Smooth muscle cell (in vitro differentiated cells): ENCODE results near the gene GLB1L3. TPM values are rescaled to one million over a fixed set of nuclear protein-coding genes. Genes with fewer than 3 reads are reported as not detected.
"Not testable (repeated sequence)": the region's sequence is repeated elsewhere in the genome, so short reads cannot be mapped to it uniquely, and the experiment has no call there.

Source experiments
- DNase-seq: peaks from one replicate; lab custom pipeline; 2025; ENCODE audit not compliant: unreplicated experiment; lab: John Stamatoyannopoulos, UW
- H2AFZ ChIP-seq: fragments of 200-600 bp; sonication (generic); 2 replicates; pipeline ENCODE4 v1.6.0; 2016; ENCODE audit warnings: antibody characterized with exemption, low read depth, mild to moderate bottlenecking
- H3F3A ChIP-seq: fragments of 200-600 bp; sonication (generic); 2 replicates; pipeline ENCODE4 v1.6.0; 2017; ENCODE audit warnings: antibody characterized with exemption, low read depth
- H3K27ac ChIP-seq: fragments of 200-600 bp; sonication (generic); 2 replicates; pipeline ENCODE4 v1.5.1; 2016; ENCODE audit warnings: low read depth, mild to moderate bottlenecking
- H3K27me3 ChIP-seq: fragments of 200-600 bp; sonication (generic); 2 replicates; pipeline ENCODE4 v1.6.1; 2016; ENCODE audit warnings: low read depth, mild to moderate bottlenecking
- H3K36me3 ChIP-seq: fragments of 200-600 bp; sonication (generic); 2 replicates; pipeline ENCODE4 v1.5.1; 2016; ENCODE audit warnings: low read depth
- H3K4me1 ChIP-seq: fragments of 200-600 bp; sonication (generic); 2 replicates; pipeline ENCODE4 v1.5.1; 2016; ENCODE audit warnings: low read depth
- H3K4me2 ChIP-seq: fragments of 200-600 bp; sonication (generic); 2 replicates; pipeline ENCODE4 v1.6.0; 2016; ENCODE audit warnings: mild to moderate bottlenecking
- H3K4me3 ChIP-seq: fragments of 200-600 bp; sonication (generic); 2 replicates; pipeline ENCODE4 v1.5.1; 2016; ENCODE audit warnings: mild to moderate bottlenecking
- H3K79me2 ChIP-seq: fragments of 200-600 bp; sonication (generic); 2 replicates; pipeline ENCODE4 v1.6.0; 2016; ENCODE audit warnings: low read depth, mild to moderate bottlenecking
- H3K9ac ChIP-seq: fragments of 200-600 bp; sonication (generic); 2 replicates; pipeline ENCODE4 v1.6.0; 2016; ENCODE audit warnings: low read depth
- H3K9me3 ChIP-seq: fragments of 200-600 bp; sonication (generic); replicated peaks from 2 replicates; pipeline ENCODE4 v1.5.1; 2016; ENCODE audit warnings: low read depth
- H4K20me1 ChIP-seq: fragments of 200-600 bp; sonication (generic); 2 replicates; pipeline ENCODE4 v1.6.0; 2016; ENCODE audit warnings: low read depth
- WGBS: methylation state at CpG from one replicate; pipeline ENCODE4 v1.1.7; 2016; ENCODE audit warnings: low lambda C conversion rate; 5-methylcytosine and 5-hydroxymethylcytosine counted together
- polyA plus RNA-seq: library from polyadenylated mRNA; unstranded; fragments of >200 nt; fragmentation: Nextera tagmentation; extraction: Ambion mirVana; gene quantifications from 2 replicates; pipeline ENCODE4 v1.2.1, GENCODE V29; 2016
- total RNA-seq: library from RNA; depleted of rRNA; stranded (reverse); fragments of >200 nt; gene quantifications from 2 replicates; pipeline ENCODE4 v1.2.3, GENCODE V29; 2014
- TF ChIP-seq, protein P1 (sequence below): fragments of 200-600 bp; sonication (generic); IDR thresholded peaks from 2 replicates; pipeline ENCODE4 v1.5.1; 2017; ENCODE audit warnings: borderline replicate concordance, mild to moderate bottlenecking, antibody characterized with exemption; ENCODE audit not compliant: insufficient read depth, poor library complexity, severe bottlenecking

GLB1L3 gene
- total and polyA plus RNA-seq, 2 experiments from 2014 or later: not detected

DNA sequence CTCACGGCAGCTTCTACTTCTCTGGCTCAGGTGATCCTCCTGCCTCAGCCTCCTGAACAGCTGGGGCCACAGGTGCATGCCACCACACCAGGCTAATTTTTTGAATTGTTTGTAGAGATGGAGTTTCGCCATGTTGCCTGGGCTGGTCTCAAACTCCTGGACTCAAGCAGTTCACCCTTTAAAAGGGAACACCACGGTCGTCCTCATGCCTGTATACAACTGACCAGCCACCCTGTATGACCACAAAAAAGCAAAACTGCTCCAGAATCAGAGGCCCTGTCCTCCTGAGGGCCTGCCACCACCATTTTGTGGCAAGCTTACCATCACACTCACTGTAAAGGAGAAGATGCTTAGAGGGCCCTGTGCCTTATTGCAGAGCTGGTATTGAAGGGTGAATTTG is 2.2 kb downstream of the GLB1L3 start:
- Histone ChIP-seq H4K20me1 (no peaks in the 10 kb centered on the region), H3K27me3 (peaks cover 70% of the 10 kb centered on the region), H3K79me2 (no peaks in the 10 kb centered on the region), H3K9me3 (no peaks in the 10 kb centered on the region), H2AFZ (no peak overlapping the region), H3F3A (no peaks in the 10 kb centered on the region), H3K27ac (no peak overlapping the region), H3K9ac (no peak overlapping the region), H3K4me3 (no peak overlapping the region), H3K4me2 (no peak overlapping the region), H3K4me1 (peaks cover 17% of the 10 kb centered on the region), H3K36me3 (no peaks in the 10 kb centered on the region)
- 95% methylated on average over 4 of the region's 4 CpGs for WGBS
- TF ChIP-seq, protein P1, sequence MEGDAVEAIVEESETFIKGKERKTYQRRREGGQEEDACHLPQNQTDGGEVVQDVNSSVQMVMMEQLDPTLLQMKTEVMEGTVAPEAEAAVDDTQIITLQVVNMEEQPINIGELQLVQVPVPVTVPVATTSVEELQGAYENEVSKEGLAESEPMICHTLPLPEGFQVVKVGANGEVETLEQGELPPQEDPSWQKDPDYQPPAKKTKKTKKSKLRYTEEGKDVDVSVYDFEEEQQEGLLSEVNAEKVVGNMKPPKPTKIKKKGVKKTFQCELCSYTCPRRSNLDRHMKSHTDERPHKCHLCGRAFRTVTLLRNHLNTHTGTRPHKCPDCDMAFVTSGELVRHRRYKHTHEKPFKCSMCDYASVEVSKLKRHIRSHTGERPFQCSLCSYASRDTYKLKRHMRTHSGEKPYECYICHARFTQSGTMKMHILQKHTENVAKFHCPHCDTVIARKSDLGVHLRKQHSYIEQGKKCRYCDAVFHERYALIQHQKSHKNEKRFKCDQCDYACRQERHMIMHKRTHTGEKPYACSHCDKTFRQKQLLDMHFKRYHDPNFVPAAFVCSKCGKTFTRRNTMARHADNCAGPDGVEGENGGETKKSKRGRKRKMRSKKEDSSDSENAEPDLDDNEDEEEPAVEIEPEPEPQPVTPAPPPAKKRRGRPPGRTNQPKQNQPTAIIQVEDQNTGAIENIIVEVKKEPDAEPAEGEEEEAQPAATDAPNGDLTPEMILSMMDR: no peak
- no peak for DNase-seq

GRCh38 chr11:134281635-134282034 is 5.5 kb downstream of the GLB1L3 start:
- H3K4me3 ChIP-seq, DNase-seq, H3K79me2 ChIP-seq, H3K4me1 ChIP-seq, H2AFZ ChIP-seq, H3F3A ChIP-seq, H3K27ac ChIP-seq, H3K36me3 ChIP-seq, H3K4me2 ChIP-seq, H3K9me3 ChIP-seq, H3K9ac ChIP-seq, H4K20me1 ChIP-seq: not testable (repeated sequence)
- peaks cover 37% of the 10 kb centered on the region for H3K27me3 ChIP-seq
- 93% methylated on average over 8 of the region's 17 CpGs for WGBS

DNA sequence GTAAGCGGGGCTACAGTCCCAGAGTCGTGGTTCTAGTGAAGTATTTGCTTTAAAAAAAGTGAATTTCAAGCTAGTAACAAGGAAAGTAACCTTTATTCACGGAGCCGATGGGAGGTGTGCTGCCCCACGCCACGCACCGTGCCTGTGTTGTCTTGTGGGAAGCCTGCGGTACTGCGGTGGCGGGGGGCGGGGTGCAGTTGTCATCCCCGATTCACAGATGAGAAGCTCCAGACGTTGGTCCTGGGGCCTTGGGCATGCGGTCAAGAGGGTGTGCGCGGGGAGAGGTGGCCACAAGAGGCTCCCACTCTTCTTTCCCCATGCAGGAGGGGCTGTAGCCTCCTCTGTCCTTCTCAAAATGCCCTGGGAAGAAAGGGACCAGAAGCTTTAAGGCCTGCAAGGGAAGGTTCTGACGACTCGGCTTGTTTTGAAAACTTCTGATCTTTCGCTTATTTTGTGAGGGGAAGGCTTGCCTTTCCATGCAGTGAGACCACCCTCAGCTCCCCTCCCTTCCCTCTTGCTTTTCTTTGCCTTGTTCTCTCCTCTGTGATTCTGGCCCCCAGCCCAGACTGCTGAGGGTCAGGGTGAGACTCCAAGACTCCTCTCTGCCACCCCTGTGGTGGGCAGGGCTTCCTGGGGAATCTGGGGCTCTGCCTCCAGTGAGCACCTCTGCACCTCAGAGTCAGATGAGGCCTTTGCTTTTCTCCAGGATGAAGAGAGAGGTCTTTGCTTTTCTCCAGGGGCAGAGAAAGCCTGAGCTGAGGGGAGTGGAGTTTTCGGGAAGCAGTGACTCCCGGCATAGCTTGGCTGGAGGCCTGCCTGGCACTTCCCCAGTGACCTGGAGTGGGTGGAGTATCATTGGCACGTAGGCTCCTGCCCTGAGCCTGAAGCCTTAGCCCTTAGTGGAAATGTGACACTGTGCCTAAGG is 6.2 kb downstream of the GLB1L3 start:
- Histone ChIP-seq H3F3A (no peaks in the 10 kb centered on the region), H3K36me3 (no peaks in the 10 kb centered on the region), H2AFZ (no peak overlapping the region), H3K4me3 (no peak overlapping the region), H3K79me2 (no peaks in the 10 kb centered on the region), H4K20me1 (no peaks in the 10 kb centered on the region), H3K4me2 (no peak overlapping the region), H3K9ac (no peak overlapping the region), H3K27ac (no peak overlapping the region), H3K9me3 (no peaks in the 10 kb centered on the region), H3K27me3 (peaks cover 29% of the 10 kb centered on the region), H3K4me1 (no peaks in the 10 kb centered on the region)
- no peak for DNase-seq
- WGBS: 96% methylated on average over 22 of the region's 22 CpGs
- TF ChIP-seq, protein P1: no peak

DNA sequence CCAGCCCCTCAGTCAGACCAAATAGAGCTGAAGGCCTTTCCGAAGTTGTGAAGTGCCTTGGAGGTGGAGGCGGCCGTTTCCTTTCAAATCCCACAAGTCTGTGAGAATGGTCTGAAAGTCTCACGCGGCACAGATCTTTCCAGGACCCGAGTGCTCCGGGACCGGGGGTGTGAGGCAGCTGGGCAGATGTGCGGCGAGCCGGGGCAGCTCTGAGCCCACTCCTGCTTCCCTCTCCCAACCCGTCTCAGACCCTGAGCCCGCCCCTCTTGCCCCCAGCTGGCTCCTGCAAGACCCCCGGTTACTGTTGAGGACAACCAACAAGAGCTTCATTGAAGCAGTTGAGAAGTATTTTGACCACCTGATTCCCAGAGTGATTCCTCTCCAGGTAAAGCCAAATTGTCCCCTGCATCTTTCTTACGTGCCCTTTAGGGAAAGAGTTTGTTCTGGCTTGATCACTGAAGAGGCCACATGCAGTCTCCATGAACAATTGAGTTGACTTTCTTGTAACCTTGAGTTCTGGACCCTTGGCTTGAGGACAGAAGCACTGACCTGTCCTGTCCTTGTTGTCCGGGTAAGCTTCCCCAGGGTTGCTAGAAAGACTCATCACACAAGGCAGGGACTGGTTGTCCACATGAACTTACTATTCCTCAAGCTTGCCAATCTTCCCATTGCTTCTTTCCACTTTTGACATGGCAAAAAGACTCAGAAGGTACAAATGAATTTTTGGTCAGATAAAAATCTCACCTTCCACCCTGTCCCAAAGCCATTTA is 7.5 kb downstream of the GLB1L3 start:
- 90% methylated on average over 16 of the region's 16 CpGs for WGBS
- no peaks in the 10 kb centered on the region for H3K9me3 ChIP-seq

GRCh38 chr11:134284349-134284748 is 8.2 kb downstream of the GLB1L3 start:
- not testable (repeated sequence) for H3K4me1 ChIP-seq, H3K4me2 ChIP-seq, H3K27ac ChIP-seq, H3K9ac ChIP-seq, H3K9me3 ChIP-seq, H2AFZ ChIP-seq, H3K79me2 ChIP-seq, H4K20me1 ChIP-seq, H3K36me3 ChIP-seq, DNase-seq, H3F3A ChIP-seq, H3K4me3 ChIP-seq
- 88% methylated on average over 5 of the region's 5 CpGs for WGBS
- peaks cover 12% of the 10 kb centered on the region for H3K27me3 ChIP-seq

More for the DNA sequence above, 7.5 kb downstream of the GLB1L3 start:
- TF ChIP-seq, protein P1: no peak
- Histone ChIP-seq H2AFZ (no peak overlapping the region), H3K27ac (no peak overlapping the region), H4K20me1 (no peaks in the 10 kb centered on the region), H3K36me3 (no peaks in the 10 kb centered on the region), H3F3A (no peaks in the 10 kb centered on the region), H3K79me2 (no peaks in the 10 kb centered on the region), H3K9ac (no peak overlapping the region), H3K4me1 (no peaks in the 10 kb centered on the region), H3K4me3 (no peak overlapping the region), H3K4me2 (no peak overlapping the region), H3K27me3 (peaks cover 17% of the 10 kb centered on the region)
- DNase-seq: no peak
